Mammary epithelial cell (primary cell): Measurements from ENCODE around the gene GNAT2.

Experiments
- CTCF ChIP-seq, 2 donors: IDR thresholded peaks in 1 of 2; conservative IDR thresholded peaks in 1 of 2; 2 replicates each; pipeline ENCODE4 v1.5.1; 2011 to 2012; ENCODE audit warnings: inconsistent platforms in 2 of 2, low read length in 2 of 2, mild to moderate bottlenecking in 2 of 2, control low read depth in 1 of 2, low read depth in 1 of 2; ENCODE audit not compliant: insufficient read depth in 1 of 2; ENCODE audit errors: extremely low read depth in 1 of 2
- EZH2 ChIP-seq: IDR thresholded peaks from 2 replicates; pipeline ENCODE4 v1.6.1; 2012; ENCODE audit warnings: low read length, inconsistent platforms, borderline replicate concordance

GRCh38 chr1:109564194-109564878 lies 55.1 kb downstream of the GNAT2 start:
- no peak for TF ChIP-seq CTCF (conservative IDR thresholded peaks at IDR 0.05 in 1 of 2, IDR thresholded peaks at IDR 0.05 in 1 of 2; ENCODE audit: extremely low read depth in 1 of 2, insufficient read depth in 1 of 2, low read depth in 1 of 2, low read length in 2 of 2)
- TF ChIP-seq EZH2: no peak
